Mesenchymal stem cell (in vitro differentiated cells and primary cell): ENCODE results near the gene RNLS.
A peak's percentile ranks its signal among the peaks of the same experiment; 100 is the strongest.

Experiments used
- DNase-seq: peaks from one replicate; pipeline ENCODE4 v3.0.0-alpha.2; 2013
- H2AFZ ChIP-seq: one replicate; pipeline ENCODE4 v1.6.1; 2013; ENCODE audit warnings: low read depth, mild to moderate bottlenecking, control low read depth, inconsistent platforms, low read length, moderate library complexity
- H2AK5ac ChIP-seq: 2 replicates; pipeline ENCODE4 v1.6.1; 2013; ENCODE audit warnings: low read length, moderate library complexity, mild to moderate bottlenecking, inconsistent platforms; ENCODE audit not compliant: severe bottlenecking
- H2BK120ac ChIP-seq: one replicate; pipeline ENCODE4 v1.6.1; 2013; ENCODE audit warnings: low read depth, mild to moderate bottlenecking, inconsistent platforms, low read length, moderate library complexity
- H2BK12ac ChIP-seq, 2 experiments: one replicate each; pipeline ENCODE4 v1.6.1; 2013; ENCODE audit warnings: inconsistent platforms in 2 of 2, low read length in 2 of 2, mild to moderate bottlenecking in 2 of 2, moderate library complexity in 2 of 2, control low read depth in 1 of 2
- H2BK15ac ChIP-seq: one replicate; pipeline ENCODE4 v1.6.1; 2013; ENCODE audit warnings: mild to moderate bottlenecking, low read depth, inconsistent platforms; ENCODE audit not compliant: poor library complexity, severe bottlenecking
- H2BK5ac ChIP-seq: 2 replicates; pipeline ENCODE4 v1.6.1; 2013; ENCODE audit warnings: low read depth, mild to moderate bottlenecking, low read length, control low read depth, inconsistent platforms; ENCODE audit not compliant: poor library complexity, severe bottlenecking
- H3K14ac ChIP-seq, 2 experiments: one replicate each; pipeline ENCODE4 v1.6.1; 2013; ENCODE audit warnings: inconsistent platforms in 2 of 2, low read length in 2 of 2, control low read depth in 1 of 2, mild to moderate bottlenecking in 1 of 2, moderate library complexity in 1 of 2
- H3K18ac ChIP-seq, 2 experiments: one replicate each; pipeline ENCODE4 v1.6.1; 2013; ENCODE audit warnings: inconsistent platforms in 2 of 2, low read length in 2 of 2, control low read depth in 1 of 2, low read depth in 1 of 2, mild to moderate bottlenecking in 1 of 2
- H3K23ac ChIP-seq, 2 experiments: one replicate each; pipeline ENCODE4 v1.6.1; 2013; ENCODE audit warnings: inconsistent platforms in 2 of 2, low read length in 2 of 2, mild to moderate bottlenecking in 2 of 2, moderate library complexity in 2 of 2, control low read depth in 1 of 2
- H3K27ac ChIP-seq: 2 replicates; pipeline ENCODE4 v1.5.1; 2013; ENCODE audit warnings: mild to moderate bottlenecking, moderate library complexity, low read length, control low read depth, inconsistent platforms; ENCODE audit not compliant: poor library complexity, severe bottlenecking
- H3K27me3 ChIP-seq, 2 experiments: 2 replicates each; pipeline versions ENCODE4 v1.6.1 to v1.7.0; 2013; ENCODE audit warnings: low read length in 2 of 2, mild to moderate bottlenecking in 2 of 2, moderate library complexity in 2 of 2, control low read depth in 1 of 2, inconsistent platforms in 1 of 2; ENCODE audit not compliant: control insufficient read depth in 1 of 2, insufficient read depth in 1 of 2
- H3K36me3 ChIP-seq, 2 experiments: 2 replicates each; pipeline versions ENCODE4 v1.6.1 to v1.7.0; 2013; ENCODE audit warnings: low read length in 2 of 2, control low read depth in 1 of 2, inconsistent platforms in 1 of 2, low read depth in 1 of 2, mild to moderate bottlenecking in 1 of 2; ENCODE audit not compliant: insufficient read depth in 2 of 2, control insufficient read depth in 1 of 2
- H3K4ac ChIP-seq, 2 experiments: one replicate each; pipeline ENCODE4 v1.6.1; 2013; ENCODE audit warnings: inconsistent platforms in 2 of 2, low read length in 2 of 2, mild to moderate bottlenecking in 2 of 2, moderate library complexity in 2 of 2, control low read depth in 1 of 2, low read depth in 1 of 2
- H3K4me1 ChIP-seq: 2 replicates; pipeline ENCODE4 v1.6.1; 2013; ENCODE audit warnings: low read depth, low read length, control low read depth; ENCODE audit not compliant: control insufficient read depth, insufficient read depth
- H3K4me2 ChIP-seq: 2 replicates; pipeline ENCODE4 v1.6.1; 2013; ENCODE audit warnings: low read length, mild to moderate bottlenecking, inconsistent platforms; ENCODE audit not compliant: poor library complexity, severe bottlenecking
- H3K4me3 ChIP-seq, 2 experiments: 2 replicates each; pipeline versions ENCODE4 v1.5.1 to v1.7.0; 2013; ENCODE audit warnings: low read length in 2 of 2, mild to moderate bottlenecking in 2 of 2, control low read depth in 1 of 2, low read depth in 1 of 2; ENCODE audit not compliant: insufficient read depth in 1 of 2
- H3K79me1 ChIP-seq: replicated peaks from 2 replicates; pipeline ENCODE4 v1.6.1; 2013; ENCODE audit warnings: mild to moderate bottlenecking, control low read depth, low read length, inconsistent platforms; ENCODE audit not compliant: poor library complexity, severe bottlenecking
- H3K9ac ChIP-seq: 2 replicates; pipeline ENCODE4 v1.7.0; 2013; ENCODE audit warnings: mild to moderate bottlenecking, low read length, moderate library complexity
- H3K9me3 ChIP-seq: 2 replicates; pipeline ENCODE4 v1.7.0; 2013; ENCODE audit warnings: mild to moderate bottlenecking, low read length; ENCODE audit not compliant: control insufficient read depth
- H4K8ac ChIP-seq: one replicate; pipeline ENCODE4 v1.6.1; 2013; ENCODE audit warnings: inconsistent platforms, mild to moderate bottlenecking, low read length, moderate library complexity
- H4K91ac ChIP-seq: one replicate; pipeline ENCODE4 v1.6.1; 2013; ENCODE audit warnings: mild to moderate bottlenecking, low read length, inconsistent platforms
- WGBS: methylation state at CpG from one replicate; pipeline ENCODE4 v1.1.7; 2013; ENCODE audit warnings: mixed read lengths; 5-methylcytosine and 5-hydroxymethylcytosine counted together

Gene RNLS

GRCh38 chr10:88401671-88402347, 181.3 kb downstream of the RNLS start:
- no peak overlapping the region for H3K18ac ChIP-seq
- no peaks in the 10 kb centered on the region for H3K79me1 ChIP-seq
- no peaks in the 10 kb centered on the region for H3K27me3 ChIP-seq
- H3K36me3 ChIP-seq = no peaks in the 10 kb centered on the region
- no peak overlapping the region for H3K9ac ChIP-seq
- H2BK12ac ChIP-seq = no peak overlapping the region
- no peak overlapping the region for H4K8ac ChIP-seq
- no peak overlapping the region for H3K4me3 ChIP-seq
- H2BK120ac ChIP-seq = no peak overlapping the region
- H3K14ac ChIP-seq = no peak overlapping the region
- no peak overlapping the region for H3K27ac ChIP-seq
- H2BK15ac ChIP-seq = no peak overlapping the region
- peak; percentile 29 for DNase-seq
- no peak overlapping the region for H2BK5ac ChIP-seq
- no peaks in the 10 kb centered on the region for H3K4me1 ChIP-seq
- H3K4me2 ChIP-seq = no peak overlapping the region
- H2AFZ ChIP-seq = no peak overlapping the region
- no peak overlapping the region for H4K91ac ChIP-seq
- peaks cover 22% of the 10 kb centered on the region for H3K9me3 ChIP-seq
- WGBS = 90% methylated on average over 2 of the region's 2 CpGs
- no peak overlapping the region for H2AK5ac ChIP-seq
- no peak overlapping the region for H3K4ac ChIP-seq
- H3K23ac ChIP-seq = no peak overlapping the region

GRCh38 chr10:88399240-88399639, 183.9 kb downstream of the RNLS start:
- no peak for DNase-seq
- Histone ChIP-seq H3K36me3 (no peaks in the 10 kb centered on the region), H2BK15ac (no peak overlapping the region), H3K4me2 (no peak overlapping the region), H2AK5ac (no peak overlapping the region), H2AFZ (no peak overlapping the region), H2BK12ac (no peak overlapping the region), H3K14ac (no peak overlapping the region), H3K9ac (no peak overlapping the region), H3K4me3 (no peak overlapping the region), H3K18ac (no peak overlapping the region), H3K4me1 (no peaks in the 10 kb centered on the region), H3K9me3 (peaks cover 38% of the 10 kb centered on the region), H4K8ac (no peak overlapping the region), H3K27ac (no peak overlapping the region), H3K79me1 (no peaks in the 10 kb centered on the region), H4K91ac (no peak overlapping the region), H3K23ac (no peak overlapping the region), H3K27me3 (no peaks in the 10 kb centered on the region), H2BK120ac (no peak overlapping the region), H2BK5ac (no peak overlapping the region), H3K4ac (no peak overlapping the region)
- WGBS = no CpG with 5 or more reads among the region's 3 CpGs

GRCh38 chr10:88395677-88396076, 187.4 kb downstream of the RNLS start:
- Histone ChIP-seq H2AK5ac (no peak overlapping the region), H3K9me3 (peaks cover 38% of the 10 kb centered on the region), H2BK12ac (no peak overlapping the region), H3K4me2 (no peak overlapping the region), H3K4ac (no peak overlapping the region), H3K9ac (no peak overlapping the region), H3K18ac (no peak overlapping the region), H3K27ac (no peak overlapping the region), H3K27me3 (no peaks in the 10 kb centered on the region), H2BK5ac (no peak overlapping the region), H2BK120ac (no peak overlapping the region), H2BK15ac (no peak overlapping the region), H3K14ac (no peak overlapping the region), H4K91ac (no peak overlapping the region), H2AFZ (no peak overlapping the region), H3K4me1 (no peaks in the 10 kb centered on the region), H3K79me1 (no peaks in the 10 kb centered on the region), H3K36me3 (no peaks in the 10 kb centered on the region), H3K4me3 (no peak overlapping the region), H4K8ac (no peak overlapping the region), H3K23ac (no peak overlapping the region)
- peak; percentile 34 for DNase-seq

GRCh38 chr10:88392222-88392621, 190.9 kb downstream of the RNLS start:
- no peak overlapping the region for H3K9ac ChIP-seq
- no peak for DNase-seq
- 100% methylated on average over 1 of the region's 1 CpG for WGBS
- no peak overlapping the region for H2AK5ac ChIP-seq
- no peak overlapping the region for H3K4me2 ChIP-seq
- H3K79me1 ChIP-seq = no peaks in the 10 kb centered on the region
- H2BK5ac ChIP-seq = no peak overlapping the region
- no peak overlapping the region for H3K27ac ChIP-seq
- H3K23ac ChIP-seq = no peak overlapping the region
- no peak overlapping the region for H4K8ac ChIP-seq
- no peak overlapping the region for H4K91ac ChIP-seq
- no peak overlapping the region for H3K4me3 ChIP-seq
- no peak overlapping the region for H3K4ac ChIP-seq
- H2BK120ac ChIP-seq = no peak overlapping the region
- H3K18ac ChIP-seq = no peak overlapping the region
- H3K14ac ChIP-seq = no peak overlapping the region
- H3K9me3 ChIP-seq = peaks cover 20% of the 10 kb centered on the region
- peak overlapping the region; percentile 10 for H2AFZ ChIP-seq
- no peaks in the 10 kb centered on the region for H3K4me1 ChIP-seq
- no peak overlapping the region for H2BK15ac ChIP-seq
- H2BK12ac ChIP-seq = no peak overlapping the region
- no peaks in the 10 kb centered on the region for H3K36me3 ChIP-seq
- H3K27me3 ChIP-seq = no peaks in the 10 kb centered on the region
